Panc1 (cell line): Measurements from ENCODE around the gene GRIK3.

Experiments
- POLR2AphosphoS5 ChIP-seq: IDR thresholded peaks from 2 replicates; pipeline ENCODE4 v1.6.1; 2012; ENCODE audit warnings: mild to moderate bottlenecking, low read depth, low read length, moderate library complexity
- REST ChIP-seq, 2 experiments: IDR thresholded peaks; 2 replicates each; pipeline ENCODE4 v1.6.1; 2011 to 2012; ENCODE audit warnings: low read depth in 2 of 2, control low read depth in 1 of 2, low read length in 1 of 2, mild to moderate bottlenecking in 1 of 2, moderate library complexity in 1 of 2; ENCODE audit not compliant: insufficient read depth in 1 of 2
- SIN3A ChIP-seq: IDR thresholded peaks from 2 replicates; pipeline ENCODE4 v1.6.1; 2012; ENCODE audit warnings: low read depth, mild to moderate bottlenecking, low read length, moderate library complexity, borderline replicate concordance; ENCODE audit not compliant: insufficient read depth
- TCF7L2 ChIP-seq: IDR thresholded peaks from 2 replicates; pipeline ENCODE4 v1.6.1; 2011; ENCODE audit warnings: mild to moderate bottlenecking, low read depth, low read length, inconsistent platforms
- TF ChIP-seq, protein P1 (sequence below): fragments of 450-650 bp; IDR thresholded peaks from 2 replicates; pipeline ENCODE4 v1.5.1; 2017; ENCODE audit warnings: mild to moderate bottlenecking

DNA sequence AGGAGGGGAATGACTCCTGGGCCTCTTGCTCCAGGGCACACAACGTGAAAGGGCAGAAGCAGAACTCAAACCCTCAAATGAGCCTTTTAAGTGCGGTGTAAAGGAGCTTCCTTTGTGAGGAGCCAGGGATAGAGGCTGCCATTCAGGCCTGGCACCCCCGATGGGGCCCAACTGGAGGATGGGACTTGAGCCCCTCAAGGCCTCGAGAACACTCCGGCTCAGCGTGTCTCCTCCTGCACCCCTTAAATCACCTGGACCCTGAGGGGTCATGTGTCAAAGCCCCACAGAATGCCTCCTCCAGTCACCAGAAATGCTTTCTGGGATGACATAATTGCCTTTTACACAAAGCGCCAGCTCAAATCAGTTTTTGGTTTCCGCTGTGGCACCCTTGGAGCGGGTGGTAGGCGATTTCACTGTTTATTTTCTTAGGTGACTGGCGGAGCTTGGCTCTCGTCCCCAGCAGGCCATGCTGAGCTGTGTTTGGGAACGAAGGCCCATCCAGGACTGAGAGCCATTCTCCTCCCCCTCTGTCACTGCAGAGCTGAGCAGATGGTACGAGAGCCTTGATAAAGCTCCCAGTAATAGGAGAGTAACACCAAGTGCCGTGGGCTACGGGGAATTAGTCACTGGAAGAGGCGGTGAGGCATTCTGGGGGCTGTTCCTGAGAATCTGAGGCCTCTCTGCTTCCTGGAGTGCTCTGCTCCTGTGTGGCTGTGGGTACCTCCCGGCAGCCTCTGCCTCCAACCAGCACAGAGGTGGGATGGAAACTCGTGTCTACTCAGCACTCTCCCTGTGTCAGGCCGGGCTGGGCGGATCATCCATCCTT lies 163.0 kb downstream of the GRIK3 start:
- TF ChIP-seq, protein P1, sequence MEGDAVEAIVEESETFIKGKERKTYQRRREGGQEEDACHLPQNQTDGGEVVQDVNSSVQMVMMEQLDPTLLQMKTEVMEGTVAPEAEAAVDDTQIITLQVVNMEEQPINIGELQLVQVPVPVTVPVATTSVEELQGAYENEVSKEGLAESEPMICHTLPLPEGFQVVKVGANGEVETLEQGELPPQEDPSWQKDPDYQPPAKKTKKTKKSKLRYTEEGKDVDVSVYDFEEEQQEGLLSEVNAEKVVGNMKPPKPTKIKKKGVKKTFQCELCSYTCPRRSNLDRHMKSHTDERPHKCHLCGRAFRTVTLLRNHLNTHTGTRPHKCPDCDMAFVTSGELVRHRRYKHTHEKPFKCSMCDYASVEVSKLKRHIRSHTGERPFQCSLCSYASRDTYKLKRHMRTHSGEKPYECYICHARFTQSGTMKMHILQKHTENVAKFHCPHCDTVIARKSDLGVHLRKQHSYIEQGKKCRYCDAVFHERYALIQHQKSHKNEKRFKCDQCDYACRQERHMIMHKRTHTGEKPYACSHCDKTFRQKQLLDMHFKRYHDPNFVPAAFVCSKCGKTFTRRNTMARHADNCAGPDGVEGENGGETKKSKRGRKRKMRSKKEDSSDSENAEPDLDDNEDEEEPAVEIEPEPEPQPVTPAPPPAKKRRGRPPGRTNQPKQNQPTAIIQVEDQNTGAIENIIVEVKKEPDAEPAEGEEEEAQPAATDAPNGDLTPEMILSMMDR, result no peak
- TF ChIP-seq POLR2AphosphoS5 (no peak), REST (IDR thresholded peaks at IDR 0.05; ENCODE audit: insufficient read depth in 1 of 2, low read depth in 2 of 2, low read length in 1 of 2) (no peak), SIN3A (no peak), TCF7L2 (no peak)
